ENCODE results near the gene ENOX1.

DNA sequence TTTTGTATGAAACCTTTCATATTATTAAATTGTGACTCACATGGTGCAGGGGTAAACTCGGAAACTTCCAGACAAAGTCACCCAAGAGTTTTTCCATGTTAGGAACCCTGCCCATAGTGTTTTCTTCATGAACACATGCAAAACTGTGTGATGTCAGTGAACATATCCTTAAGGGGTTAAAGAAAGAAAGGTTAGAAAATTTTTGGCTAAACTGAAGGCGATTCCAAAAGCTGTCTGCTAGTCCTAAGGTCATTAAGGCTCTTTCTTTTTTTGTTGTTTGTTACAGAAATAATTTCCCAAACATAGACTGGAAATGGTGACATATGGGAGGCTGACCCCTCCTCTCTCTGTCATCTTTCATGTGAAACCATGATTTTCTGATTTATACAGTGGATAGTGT lies 491.5 kb downstream of the ENOX1 start:
- TF ChIP-seq ZFP30 (CRISPR knock-in tag; IDR thresholded peaks at IDR 0.05) (no peak), OSR1 (CRISPR knock-in tag; IDR thresholded peaks at IDR 0.05) (no peak), GLIS3 (CRISPR knock-in tag; IDR thresholded peaks at IDR 0.05) (no peak), ZNF565 (CRISPR knock-in tag; conservative IDR thresholded peaks at IDR 0.05; ENCODE audit: low read depth) (no peak), RARB (CRISPR knock-in tag; IDR thresholded peaks at IDR 0.05) (no peak), ZFP3 (CRISPR knock-in tag; IDR thresholded peaks at IDR 0.05) (no peak)
- TF ChIP-seq, protein P1, sequence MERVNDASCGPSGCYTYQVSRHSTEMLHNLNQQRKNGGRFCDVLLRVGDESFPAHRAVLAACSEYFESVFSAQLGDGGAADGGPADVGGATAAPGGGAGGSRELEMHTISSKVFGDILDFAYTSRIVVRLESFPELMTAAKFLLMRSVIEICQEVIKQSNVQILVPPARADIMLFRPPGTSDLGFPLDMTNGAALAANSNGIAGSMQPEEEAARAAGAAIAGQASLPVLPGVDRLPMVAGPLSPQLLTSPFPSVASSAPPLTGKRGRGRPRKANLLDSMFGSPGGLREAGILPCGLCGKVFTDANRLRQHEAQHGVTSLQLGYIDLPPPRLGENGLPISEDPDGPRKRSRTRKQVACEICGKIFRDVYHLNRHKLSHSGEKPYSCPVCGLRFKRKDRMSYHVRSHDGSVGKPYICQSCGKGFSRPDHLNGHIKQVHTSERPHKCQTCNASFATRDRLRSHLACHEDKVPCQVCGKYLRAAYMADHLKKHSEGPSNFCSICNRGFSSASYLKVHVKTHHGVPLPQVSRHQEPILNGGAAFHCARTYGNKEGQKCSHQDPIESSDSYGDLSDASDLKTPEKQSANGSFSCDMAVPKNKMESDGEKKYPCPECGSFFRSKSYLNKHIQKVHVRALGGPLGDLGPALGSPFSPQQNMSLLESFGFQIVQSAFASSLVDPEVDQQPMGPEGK (CRISPR knock-in tag; IDR thresholded peaks at IDR 0.05; ENCODE audit: borderline replicate concordance) = no peak
- TF ChIP-seq, protein P2, sequence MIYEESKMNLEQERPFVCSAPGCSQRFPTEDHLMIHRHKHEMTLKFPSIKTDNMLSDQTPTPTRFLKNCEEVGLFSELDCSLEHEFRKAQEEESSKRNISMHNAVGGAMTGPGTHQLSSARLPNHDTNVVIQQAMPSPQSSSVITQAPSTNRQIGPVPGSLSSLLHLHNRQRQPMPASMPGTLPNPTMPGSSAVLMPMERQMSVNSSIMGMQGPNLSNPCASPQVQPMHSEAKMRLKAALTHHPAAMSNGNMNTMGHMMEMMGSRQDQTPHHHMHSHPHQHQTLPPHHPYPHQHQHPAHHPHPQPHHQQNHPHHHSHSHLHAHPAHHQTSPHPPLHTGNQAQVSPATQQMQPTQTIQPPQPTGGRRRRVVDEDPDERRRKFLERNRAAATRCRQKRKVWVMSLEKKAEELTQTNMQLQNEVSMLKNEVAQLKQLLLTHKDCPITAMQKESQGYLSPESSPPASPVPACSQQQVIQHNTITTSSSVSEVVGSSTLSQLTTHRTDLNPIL (CRISPR knock-in tag; IDR thresholded peaks at IDR 0.05; ENCODE audit: low read depth) = no peak
- TF ChIP-seq, protein P3, sequence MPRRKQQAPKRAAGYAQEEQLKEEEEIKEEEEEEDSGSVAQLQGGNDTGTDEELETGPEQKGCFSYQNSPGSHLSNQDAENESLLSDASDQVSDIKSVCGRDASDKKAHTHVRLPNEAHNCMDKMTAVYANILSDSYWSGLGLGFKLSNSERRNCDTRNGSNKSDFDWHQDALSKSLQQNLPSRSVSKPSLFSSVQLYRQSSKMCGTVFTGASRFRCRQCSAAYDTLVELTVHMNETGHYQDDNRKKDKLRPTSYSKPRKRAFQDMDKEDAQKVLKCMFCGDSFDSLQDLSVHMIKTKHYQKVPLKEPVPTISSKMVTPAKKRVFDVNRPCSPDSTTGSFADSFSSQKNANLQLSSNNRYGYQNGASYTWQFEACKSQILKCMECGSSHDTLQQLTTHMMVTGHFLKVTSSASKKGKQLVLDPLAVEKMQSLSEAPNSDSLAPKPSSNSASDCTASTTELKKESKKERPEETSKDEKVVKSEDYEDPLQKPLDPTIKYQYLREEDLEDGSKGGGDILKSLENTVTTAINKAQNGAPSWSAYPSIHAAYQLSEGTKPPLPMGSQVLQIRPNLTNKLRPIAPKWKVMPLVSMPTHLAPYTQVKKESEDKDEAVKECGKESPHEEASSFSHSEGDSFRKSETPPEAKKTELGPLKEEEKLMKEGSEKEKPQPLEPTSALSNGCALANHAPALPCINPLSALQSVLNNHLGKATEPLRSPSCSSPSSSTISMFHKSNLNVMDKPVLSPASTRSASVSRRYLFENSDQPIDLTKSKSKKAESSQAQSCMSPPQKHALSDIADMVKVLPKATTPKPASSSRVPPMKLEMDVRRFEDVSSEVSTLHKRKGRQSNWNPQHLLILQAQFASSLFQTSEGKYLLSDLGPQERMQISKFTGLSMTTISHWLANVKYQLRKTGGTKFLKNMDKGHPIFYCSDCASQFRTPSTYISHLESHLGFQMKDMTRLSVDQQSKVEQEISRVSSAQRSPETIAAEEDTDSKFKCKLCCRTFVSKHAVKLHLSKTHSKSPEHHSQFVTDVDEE (CRISPR knock-in tag; IDR thresholded peaks at IDR 0.05) = no peak
- TF ChIP-seq, protein P4, sequence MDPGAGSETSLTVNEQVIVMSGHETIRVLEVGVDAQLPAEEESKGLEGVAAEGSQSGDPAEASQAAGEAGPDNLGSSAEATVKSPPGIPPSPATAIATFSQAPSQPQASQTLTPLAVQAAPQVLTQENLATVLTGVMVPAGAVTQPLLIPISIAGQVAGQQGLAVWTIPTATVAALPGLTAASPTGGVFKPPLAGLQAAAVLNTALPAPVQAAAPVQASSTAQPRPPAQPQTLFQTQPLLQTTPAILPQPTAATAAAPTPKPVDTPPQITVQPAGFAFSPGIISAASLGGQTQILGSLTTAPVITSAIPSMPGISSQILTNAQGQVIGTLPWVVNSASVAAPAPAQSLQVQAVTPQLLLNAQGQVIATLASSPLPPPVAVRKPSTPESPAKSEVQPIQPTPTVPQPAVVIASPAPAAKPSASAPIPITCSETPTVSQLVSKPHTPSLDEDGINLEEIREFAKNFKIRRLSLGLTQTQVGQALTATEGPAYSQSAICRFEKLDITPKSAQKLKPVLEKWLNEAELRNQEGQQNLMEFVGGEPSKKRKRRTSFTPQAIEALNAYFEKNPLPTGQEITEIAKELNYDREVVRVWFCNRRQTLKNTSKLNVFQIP (CRISPR knock-in tag; IDR thresholded peaks at IDR 0.05; ENCODE audit: borderline replicate concordance, low read depth) = no peak
